ENCODE results near the gene FDX1.

The FDX1 gene

DNA sequence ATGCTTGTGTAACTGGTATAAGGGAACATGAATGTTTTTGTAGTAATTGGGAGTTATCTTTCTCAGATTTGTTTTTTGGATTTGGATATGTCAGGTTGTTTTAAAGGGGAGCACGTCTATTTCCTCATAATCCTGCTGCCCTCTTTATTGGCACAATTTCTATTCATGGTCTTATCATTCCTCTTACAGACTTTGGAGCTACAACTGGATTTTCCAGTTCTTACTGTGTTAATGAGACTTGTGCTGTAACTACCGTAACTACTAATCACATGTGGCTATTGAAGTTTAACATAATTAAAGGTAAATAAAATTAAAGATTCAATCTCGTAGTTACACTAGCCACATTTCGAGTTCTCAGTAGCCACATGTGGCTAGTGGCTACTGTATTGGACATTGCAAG lies 1.9 kb downstream of the FDX1 start:
- DNase-seq, result no peak

DNA sequence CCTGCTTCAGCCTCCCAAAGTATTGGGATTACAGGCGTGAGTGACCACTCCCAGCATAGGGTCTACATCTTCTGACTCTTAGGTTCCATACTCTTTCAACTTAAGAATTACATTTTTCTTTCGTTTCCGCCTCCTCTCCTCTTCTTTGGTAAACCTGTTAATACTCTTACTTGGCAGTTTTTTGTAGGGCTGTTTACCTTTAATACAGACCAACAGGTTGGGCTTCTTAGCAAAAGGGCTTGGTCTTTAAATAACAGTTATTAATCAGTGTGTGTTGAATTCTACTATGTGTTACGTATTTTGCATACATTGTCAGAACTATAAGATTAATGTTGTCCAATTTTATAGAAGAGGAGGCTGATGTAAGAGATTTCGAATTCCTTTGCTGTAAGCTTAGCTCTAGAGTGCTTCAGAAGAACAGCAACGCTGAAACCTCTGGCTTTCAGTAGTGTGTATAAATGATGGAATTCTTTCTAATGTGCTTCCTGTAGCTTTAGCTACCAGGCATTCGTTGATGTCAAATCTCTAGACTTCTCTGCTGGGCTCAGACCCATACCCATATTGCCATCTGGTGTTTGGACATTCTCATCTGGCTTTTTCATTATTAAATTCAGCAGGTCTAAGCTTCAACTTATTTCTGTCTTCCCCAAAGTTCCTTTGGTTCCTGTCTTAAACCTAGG lies 3.1 kb downstream of the FDX1 start:
- DNase-seq, result no peak

DNA sequence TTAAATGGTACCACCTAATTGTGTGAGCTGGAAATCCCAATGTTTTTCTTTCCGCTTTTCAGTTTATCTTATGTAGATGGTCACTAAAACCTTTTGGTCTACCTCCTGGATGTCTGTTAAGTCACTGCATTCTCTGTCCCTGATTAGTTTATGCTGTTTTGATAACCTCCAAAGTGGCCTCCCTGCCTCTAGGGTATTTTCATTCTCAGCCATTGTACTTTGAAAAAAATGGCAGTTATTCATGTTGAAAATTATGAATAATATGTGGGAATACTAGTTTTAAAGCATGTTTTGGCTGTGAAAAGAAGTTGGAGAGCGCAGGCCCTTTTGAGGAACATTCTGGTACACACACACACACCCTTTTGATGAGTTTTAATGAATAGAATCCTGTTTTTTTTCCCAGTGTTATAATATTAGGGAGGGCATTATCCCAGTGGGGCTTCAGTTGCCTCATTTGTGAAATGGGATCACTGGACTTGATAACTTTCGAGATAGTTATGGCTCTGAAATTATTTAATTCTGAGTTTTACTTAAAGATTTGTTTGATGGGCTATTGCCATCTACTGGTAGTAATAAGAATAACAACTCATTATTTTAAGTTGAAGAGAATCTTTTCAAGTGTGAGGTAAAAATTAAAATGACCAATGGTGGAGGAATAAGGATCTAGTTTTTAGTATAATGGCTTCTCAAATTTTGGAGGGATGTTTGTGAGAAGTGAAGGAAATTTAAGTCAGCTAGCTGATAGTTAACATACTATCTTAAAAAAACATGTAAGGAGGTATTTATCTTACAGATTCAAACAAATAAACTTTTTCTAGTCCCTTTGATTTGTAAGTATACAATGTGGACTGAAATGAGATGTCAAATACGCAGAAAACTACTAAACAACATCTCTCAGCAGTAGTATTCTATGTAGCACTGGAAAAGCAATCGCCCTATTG lies 3.9 kb downstream of the FDX1 start:
- DNase-seq, result peak in 1 of 5 donors; percentile 32

DNA sequence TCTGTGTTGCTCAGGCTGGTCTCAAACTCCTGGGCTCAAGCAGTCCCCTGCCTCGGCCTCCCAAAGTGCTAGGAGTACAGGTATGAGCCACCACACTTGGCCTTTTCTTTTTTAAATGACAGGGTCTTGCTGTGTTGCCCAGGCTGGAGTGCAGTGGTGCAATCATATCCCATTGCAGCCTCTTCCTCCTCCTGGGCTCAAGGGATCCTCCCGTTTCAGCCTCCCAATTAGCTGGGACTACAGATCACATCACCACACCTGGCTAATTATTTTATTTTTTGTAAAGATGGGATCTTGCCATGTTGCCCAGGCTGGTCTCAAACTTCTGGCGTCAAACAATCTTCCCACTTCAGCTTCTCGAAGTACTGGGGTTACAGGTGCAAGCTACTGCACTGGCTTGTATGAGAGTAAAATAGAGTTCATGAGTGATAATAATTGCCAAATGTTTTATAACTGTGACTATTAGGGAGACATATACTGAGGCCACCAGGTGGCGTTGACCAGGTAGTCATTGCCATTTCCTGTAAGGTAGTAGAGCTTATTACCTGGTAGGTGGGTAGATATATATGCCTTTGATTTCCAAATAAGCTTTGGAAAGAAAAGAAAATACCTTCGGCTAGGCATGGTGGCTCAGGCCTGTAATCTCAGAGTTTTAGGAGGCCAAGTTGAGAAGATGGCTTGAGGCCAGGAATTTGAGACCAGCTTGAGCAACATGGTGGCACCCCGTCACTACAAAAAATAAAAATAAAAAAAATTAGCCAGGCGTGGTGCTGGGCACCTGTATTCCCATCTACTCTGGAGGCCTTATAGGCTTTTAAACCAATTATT lies 5.4 kb downstream of the FDX1 start:
- DNase-seq, result peak in 2 of 5 donors; percentile 9 to 25

DNA sequence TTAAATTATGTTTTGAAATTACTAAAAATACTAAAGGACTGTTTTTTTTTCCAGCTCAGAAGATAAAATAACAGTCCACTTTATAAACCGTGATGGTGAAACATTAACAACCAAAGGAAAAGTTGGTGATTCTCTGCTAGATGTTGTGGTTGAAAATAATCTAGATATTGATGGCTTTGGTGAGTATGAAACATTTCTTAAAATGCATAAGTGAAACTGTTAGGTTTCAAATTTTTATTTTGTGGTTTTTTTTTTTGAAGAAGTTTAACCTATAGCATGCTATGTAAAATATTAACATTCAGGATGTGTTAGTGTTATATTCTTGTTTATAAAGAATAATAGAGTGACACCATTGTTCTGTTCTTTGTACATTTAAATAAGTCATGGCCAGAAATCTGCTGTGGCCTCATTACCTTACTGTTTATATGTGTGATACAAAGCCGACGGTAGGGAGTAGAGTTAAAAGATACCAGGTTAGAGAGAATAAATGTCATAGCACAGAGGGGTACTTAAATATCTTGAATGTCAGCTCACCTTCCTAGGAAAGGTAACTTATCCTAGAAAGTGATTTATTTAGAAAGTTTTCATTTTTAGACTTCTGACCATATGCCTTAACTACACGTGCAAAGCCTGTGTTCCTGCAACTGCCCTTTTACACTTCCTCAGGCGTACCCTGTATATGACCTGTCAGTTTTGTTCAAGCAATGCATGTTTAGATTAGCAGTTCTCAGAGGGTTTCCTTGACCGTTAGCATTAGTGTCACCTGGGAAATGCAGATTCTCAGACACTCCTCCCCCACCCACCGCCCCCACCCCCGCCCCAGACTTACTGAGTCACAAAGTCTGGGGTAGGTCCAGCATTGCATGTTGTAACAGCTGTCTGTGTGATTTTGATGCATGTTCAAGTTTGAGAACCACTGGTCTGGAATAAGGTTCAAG lies 6.3 kb downstream of the FDX1 start:
- no peak for DNase-seq

DNA sequence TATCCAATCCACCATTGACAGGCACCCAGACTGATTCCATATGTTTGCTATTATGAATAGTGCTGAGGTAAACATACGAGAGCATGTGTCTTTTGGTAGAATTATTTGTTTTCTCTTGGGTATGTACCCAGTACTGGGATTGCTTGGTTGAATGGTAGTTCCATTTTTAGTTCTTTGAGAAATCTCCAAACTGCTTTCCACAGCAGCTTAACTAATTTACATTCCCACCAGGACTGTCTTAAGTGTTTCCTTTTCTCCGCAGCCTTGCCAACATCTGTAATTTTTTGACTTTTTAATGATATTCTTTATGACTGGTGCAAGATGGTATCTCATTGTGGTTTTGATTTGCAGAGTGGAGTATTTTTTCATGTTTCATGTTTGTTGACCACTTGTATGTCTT lies 8.3 kb downstream of the FDX1 start:
- no peak for DNase-seq

DNA sequence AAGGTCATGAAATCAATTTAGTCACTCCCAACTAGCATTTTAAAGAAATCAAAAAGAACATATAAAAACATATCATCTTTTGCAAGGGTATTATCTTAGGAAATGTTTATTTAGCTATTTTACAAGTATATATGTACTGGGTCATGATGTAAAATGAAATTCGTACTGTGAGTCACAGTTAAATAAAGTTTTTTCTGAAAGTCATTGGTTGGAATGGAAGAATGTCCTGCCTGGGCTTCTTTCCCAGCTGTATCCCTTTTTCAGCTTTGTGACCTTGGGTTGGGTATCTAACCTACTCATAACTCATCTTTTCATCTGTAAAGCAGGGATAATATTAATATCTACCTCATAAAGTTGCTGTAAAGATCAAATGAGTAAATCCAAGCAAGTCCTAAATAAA lies 15.7 kb downstream of the FDX1 start:
- no peak for DNase-seq

DNA sequence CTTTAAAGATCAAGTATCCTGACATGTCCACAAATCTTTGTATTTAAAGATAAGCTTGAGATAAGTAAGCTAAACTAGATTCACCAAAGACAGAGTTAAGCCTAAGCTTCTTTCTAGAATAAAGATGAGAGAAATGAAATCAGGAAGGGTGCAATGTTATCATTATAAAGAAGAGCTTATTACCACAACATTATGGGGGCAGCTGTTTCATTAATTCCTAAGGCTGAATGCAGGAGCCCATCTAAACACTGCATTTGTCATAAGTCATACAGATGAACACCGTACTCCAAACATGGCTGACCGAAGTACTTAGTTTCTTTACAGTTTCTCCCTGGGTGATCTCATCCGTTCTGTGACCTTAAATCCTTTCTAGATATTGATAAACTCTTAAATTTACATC lies 16.3 kb downstream of the FDX1 start:
- no peak for DNase-seq

DNA sequence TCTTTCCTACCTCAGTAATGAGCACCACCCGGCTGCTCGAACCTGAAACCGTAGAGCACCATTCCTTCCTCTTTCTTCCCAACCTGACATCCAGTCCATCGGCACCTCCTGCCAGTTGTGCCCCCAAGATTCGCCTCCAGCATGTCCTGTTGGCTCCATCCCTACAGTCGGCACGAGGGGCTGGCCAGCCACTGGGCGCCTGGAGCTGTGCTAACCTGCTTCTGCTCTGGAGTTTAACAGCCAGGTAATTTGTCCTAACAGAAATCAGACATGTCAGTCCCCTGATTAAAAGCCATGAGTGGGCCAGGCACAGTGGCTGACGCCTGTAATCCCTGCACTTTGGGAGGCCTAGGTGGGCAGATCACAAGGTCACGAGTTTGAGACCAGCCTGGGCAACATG lies 16.8 kb downstream of the FDX1 start:
- no peak for DNase-seq

DNA sequence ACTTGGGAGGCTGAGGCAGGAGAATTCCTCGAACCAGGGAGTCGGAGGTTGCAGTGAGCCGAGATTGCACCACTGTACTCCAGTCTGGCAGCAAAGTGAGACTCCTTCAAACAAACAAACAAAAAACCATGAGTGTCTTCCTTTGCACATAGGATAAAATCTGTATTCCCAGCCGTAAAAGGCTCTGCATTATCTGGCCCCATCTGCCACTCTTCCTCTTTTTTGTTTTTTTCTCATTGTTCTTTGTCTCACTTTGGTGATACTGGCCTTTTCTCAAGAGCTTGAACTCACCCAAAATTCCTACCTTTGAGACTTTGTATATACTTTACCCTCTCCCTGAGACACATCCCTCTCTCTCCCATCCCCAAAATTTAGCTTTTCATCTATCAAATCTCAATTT lies 17.6 kb downstream of the FDX1 start:
- no peak for DNase-seq

DNA sequence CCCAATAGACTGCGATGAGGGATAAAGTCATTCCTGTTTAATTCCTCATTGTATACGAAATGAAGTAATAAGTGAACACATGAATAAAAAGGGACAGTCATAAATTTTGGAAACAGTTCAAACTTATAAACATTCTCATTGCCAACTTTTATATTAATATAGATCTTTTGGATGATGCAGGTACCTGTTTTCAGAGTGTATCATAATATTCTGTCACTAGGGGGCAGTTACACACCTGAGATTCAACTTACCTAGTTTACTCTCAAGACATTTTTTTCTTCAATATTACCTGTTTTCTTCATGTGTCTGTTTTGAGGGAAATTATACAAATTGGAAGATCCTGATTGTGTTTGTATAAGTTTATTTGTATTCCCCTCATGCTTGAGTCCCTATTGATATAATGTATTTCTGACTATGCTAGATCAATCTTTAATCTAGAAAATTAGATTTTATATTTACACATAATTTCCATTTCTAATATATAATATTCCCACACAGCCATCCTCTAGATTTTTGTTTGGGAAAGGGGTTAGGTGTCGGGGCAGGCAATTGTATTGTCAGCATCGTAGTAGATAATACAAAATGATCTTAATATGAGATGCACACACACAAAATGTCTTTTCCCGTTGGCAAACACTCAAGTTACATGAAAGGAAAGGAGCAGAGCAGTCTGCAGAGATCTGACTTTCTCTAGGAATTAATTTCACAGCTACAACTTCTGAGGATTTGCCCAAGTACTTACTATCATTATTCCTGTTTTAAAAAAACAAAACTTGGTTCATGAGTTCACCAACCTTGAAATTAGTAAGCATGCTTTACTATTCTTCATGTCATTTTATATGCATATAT lies 18.4 kb downstream of the FDX1 start:
- DNase-seq, result peak in 1 of 5 donors; percentile 32

DNA sequence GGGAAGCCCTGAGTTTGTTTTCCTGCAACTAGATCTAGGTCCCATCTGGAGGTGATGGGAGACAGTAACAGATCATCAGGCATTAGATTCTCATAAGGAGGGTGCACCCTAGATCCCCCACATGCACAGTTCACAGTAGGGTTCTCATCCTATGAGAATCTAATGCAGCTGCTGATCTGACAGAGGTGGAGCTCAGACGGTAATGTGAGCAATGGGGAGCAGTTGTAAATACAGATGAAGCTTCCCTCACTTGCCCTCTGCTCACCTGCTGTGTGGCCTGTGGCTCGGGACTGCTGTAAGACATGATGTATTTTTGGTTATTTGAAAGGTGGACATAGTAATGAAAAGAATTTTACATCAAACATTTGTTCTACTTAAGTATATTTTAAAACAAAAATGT lies 20.5 kb downstream of the FDX1 start:
- DNase-seq, result no peak

DNA sequence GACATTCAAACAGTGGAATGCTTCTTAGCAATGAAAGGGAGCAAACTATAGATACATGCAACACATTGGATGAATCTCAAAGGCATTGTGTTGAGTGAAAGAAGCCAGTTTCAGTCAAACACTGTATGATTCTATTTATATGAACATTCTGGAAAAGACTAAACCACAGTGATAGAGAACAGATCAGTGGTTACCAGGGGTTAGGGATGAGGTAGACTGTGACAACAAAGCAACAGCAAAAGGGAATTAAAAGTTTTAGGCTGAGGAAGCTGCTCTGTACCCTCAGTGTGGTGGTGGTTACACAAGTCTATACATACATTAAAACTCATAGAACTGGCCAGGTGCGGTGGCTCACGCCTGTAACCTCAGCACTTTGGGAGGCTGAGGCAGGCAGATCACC lies 23.0 kb downstream of the FDX1 start:
- DNase-seq, result peak in 1 of 5 donors; percentile 46

DNA sequence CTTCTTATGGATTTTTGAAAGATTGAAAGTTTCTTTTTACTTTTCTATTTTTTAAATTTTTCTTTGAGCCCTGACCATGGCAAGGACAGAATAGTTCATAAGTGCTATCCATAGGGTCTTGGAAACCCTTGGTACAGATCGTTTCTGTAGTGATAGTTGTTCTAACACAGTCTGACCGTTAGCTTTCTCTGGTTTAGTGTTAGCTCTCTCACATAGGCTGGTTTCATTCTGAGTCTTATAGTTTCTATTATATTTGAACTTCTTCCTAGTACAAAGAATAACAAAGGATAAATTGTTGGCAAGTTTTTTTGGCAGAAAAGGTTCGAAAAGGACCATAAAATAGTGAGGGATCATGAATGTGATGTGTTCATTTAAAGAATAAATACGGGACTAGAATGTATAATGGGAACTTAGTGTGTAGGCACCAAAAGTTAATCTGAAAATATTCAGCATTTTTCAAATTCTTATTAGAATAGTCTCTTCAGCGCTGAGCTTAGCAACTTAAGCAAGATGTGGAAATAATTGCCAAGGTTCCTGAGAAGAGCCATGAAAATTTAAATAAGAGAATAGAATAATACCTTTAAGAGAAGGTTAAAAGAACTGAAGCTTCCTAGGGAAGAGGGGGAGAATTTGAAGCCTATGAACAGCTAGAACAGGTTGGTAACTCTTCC lies 24.1 kb downstream of the FDX1 start:
- peak in 1 of 5 donors; percentile 61 for DNase-seq

DNA sequence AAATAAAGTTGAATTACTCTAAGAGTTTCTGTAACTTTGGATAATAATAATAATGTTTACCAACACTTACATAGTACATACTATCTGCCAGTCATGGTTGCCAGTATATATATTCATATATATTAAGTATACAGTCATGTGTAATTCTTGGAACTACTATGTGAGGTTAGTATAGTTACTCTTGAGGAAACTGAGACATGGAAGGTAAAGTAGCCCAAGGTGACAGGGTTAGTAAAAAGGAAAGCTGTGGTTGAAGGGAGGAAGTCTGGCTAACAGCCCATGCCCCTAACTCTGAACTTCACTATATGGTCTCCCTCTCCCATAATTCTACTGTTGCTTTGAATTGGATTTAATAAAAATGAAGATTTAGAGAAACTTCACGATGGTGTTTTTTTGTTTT lies 24.9 kb downstream of the FDX1 start:
- DNase-seq, result peak in 1 of 5 donors; percentile 72

DNA sequence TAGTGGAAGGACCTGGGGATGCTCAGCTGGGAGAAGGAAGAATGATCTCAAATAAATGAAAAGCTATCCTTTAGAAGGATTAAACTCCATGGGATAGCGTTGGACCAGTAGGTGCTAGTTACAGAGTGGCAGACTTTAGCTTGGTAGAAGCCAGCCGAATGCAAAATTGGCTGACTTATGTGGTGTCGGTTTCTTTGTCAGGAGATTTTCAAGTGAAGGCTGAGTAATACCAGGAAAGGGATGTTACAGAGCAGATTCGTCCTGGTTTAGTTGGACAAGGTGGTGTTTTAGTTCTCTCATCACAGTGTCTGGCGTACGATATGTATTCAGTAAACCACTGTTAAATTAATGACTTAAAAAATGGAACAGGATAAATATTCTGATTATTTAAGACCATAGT lies 26.0 kb downstream of the FDX1 start:
- DNase-seq, result peak in 1 of 5 donors; percentile 79

DNA sequence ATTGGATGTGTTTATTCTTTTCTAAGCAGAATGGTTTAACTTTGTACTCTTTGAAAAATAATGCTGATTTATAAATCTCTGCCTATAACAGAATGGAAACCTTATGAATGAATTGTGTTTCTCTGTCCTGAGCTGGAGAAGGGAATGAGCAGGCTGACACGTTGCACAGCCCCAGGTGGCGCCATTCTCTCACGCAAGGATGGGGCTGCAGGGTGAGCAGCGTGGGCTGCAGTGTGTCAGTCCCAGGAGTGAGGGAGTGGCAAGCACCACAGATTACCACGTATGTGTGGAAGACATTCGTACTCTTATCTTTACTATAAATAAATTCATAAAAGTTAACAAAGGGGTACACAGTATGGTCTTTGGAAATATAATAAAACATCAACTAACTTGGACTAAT lies 33.4 kb downstream of the FDX1 start:
- peak in 1 of 5 donors; percentile 25 for DNase-seq

DNA sequence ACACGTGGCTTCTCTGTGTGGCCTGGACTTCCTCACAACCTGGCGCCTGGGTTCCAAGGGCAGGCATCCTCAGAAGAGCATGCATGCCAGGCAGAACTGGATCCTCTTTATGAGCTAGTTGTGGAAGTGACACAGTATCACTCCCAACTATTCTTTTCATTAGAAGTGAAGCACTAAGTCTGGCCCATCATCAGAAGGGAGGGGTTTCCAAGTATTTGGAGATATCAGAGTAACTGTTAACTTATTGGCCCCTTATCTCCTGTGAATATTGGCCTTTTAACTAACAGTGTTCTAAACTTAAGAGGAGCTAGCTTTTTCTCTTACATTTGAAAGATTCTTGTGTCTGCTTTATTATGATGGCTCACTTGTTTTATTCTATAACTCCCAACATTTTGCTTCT lies 35.5 kb downstream of the FDX1 start:
- no peak for DNase-seq

DNA sequence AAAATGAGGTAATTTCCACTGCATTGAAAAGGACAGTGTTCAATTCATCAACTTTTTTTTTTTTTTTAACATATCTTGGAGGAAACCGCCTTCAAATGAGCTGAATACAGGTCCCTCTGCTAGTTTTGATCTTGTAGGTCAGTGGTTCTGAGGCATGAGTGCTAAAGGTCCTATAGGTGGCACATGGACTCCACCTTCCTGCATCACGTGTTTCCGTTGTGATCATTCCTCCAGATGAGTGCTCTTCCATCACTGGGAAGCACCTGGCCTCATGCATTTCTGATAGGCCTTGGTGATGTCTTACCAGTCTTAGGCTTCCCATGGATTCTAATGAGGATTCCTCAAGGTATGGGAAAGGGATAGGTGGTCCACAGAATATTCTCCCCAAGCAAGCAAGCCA lies 37.8 kb downstream of the FDX1 start:
- DNase-seq, result no peak

DNA sequence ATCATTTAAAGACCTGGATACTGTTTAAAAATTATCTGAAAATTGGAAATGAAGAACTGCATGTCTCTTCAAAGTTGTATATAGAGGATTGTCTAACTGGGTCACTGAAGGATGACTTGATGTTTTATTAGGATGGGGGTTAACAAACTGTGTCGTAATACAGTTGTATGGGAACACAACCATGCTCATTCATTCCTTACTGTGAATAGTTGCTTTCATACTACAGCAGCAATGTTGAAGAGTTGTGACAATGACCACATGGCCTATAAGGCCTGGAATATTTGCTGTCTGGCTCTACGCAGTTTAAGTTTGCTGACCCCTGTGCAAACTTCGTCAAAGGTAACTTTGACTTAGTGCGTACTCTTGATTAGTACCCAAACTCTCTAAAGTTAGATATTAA lies 38.4 kb downstream of the FDX1 start:
- no peak for DNase-seq

DNA sequence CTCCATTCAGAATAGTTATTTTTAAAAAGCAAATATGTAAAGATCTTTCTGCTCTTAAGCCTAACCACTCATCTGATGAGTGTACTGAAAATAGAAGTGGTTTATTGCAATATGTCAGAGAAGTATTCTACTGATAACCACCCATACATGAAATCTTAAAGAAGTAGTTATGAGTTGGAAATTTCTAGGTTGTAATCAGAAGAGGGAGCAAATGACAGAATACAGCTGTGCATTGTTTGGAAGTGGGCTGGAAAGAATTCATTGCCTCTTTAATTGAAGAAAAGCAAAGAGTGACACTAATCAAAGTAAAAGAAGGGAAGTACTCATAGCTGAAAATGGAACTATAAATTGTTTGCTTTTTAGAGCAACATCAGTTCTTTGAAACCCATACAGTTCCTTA lies 39.4 kb downstream of the FDX1 start:
- DNase-seq, result no peak
